KMS-11 (cell line): Measurements from ENCODE around the gene GLI3.

Experiments
- H2AFZ ChIP-seq: fragments of 200-600 bp; sonication (generic); 2 replicates; pipeline ENCODE4 v1.6.1; 2016; ENCODE audit warnings: antibody characterized with exemption, mixed run types, low read depth
- H3K27ac ChIP-seq: fragments of 200-600 bp; sonication (generic); 2 replicates; pipeline ENCODE4 v1.6.1; 2016; ENCODE audit warnings: mild to moderate bottlenecking, mixed run types
- H3K27me3 ChIP-seq: fragments of 200-600 bp; sonication (generic); 2 replicates; pipeline ENCODE4 v1.6.1; 2017; ENCODE audit warnings: mild to moderate bottlenecking, low read depth, mixed run types, moderate library complexity; ENCODE audit not compliant: insufficient read depth
- H3K36me3 ChIP-seq: fragments of 200-600 bp; sonication (generic); 2 replicates; pipeline ENCODE4 v1.6.1; 2017; ENCODE audit warnings: mild to moderate bottlenecking, mixed run types; ENCODE audit not compliant: insufficient read depth
- H3K4me1 ChIP-seq: fragments of 200-600 bp; sonication (generic); 2 replicates; pipeline ENCODE4 v1.6.1; 2016; ENCODE audit warnings: mild to moderate bottlenecking, low read depth, mixed run types; ENCODE audit not compliant: poor library complexity, severe bottlenecking
- H3K4me2 ChIP-seq: fragments of 200-600 bp; sonication (generic); 2 replicates; pipeline ENCODE4 v1.7.0; 2016; ENCODE audit warnings: mild to moderate bottlenecking, mixed run types
- H3K4me3 ChIP-seq: fragments of 200-600 bp; sonication (generic); IDR thresholded peaks from 2 replicates; pipeline ENCODE4 v1.6.1; 2017; ENCODE audit warnings: low read depth, low read length, mixed read lengths; ENCODE audit not compliant: insufficient read depth
- H3K79me2 ChIP-seq: fragments of 200-600 bp; sonication (generic); 2 replicates; pipeline ENCODE4 v1.6.1; 2016; ENCODE audit warnings: low read depth, mixed run types; ENCODE audit not compliant: insufficient read depth
- H3K9ac ChIP-seq: fragments of 200-600 bp; sonication (generic); 2 replicates; pipeline ENCODE4 v1.6.1; 2016; ENCODE audit warnings: mild to moderate bottlenecking, mixed run types
- H4K20me1 ChIP-seq: fragments of 200-600 bp; sonication (generic); 2 replicates; pipeline ENCODE4 v1.6.1; 2016; ENCODE audit warnings: mild to moderate bottlenecking, mixed run types; ENCODE audit not compliant: insufficient read depth
- TF ChIP-seq, protein P1 (sequence below): fragments of 200-600 bp; sonication (generic); conservative IDR thresholded peaks from 2 replicates; pipeline ENCODE4 v1.6.1; 2017; ENCODE audit warnings: low read depth, mild to moderate bottlenecking, antibody characterized with exemption, low read length, moderate library complexity, mixed read lengths

The GLI3 gene

DNA sequence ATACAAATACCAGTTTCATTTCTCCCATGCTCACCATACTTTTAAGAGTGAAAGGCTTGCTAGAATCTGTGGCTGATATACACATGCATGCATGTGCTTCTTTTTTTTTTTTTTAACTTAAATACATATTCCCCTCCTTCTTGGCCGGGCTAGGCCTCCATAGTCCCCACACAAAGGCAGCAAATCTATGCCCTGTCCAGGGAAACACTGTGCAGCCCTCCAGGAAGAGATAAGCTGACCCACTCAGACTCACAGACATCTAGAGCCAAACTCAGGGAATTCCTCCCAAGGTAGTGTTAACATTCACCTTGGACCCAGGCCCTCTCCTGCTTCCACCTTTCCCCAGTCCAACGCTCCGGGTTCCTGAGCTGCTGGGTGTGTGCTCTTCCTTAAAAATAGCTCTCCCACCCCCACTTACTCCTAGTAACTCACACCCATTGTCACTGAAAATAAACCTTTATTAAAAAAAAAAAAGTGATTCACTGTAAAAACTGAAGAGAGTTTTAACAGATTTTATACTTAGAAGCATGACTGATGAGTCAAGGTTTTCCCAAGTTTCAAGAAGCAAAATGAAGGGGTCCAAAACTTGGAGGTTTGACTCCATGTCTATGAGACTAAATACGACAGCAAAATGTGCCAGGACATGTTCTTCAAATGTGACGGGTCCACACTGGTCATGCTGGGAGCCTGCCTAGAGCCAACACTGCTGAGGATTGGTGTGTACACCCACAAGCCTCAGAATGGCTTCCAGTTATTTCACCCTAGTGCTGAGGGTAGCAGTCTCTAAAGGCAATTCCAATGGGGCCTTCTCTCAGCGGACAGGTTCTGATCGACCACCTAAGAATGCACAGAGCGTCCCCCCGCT is 159.5 kb downstream of the GLI3 start:
- Histone ChIP-seq H4K20me1 (no peaks in the 10 kb centered on the region), H3K4me2 (no peak overlapping the region), H2AFZ (no peak overlapping the region), H3K79me2 (no peaks in the 10 kb centered on the region), H3K4me1 (no peaks in the 10 kb centered on the region), H3K9ac (no peak overlapping the region), H3K36me3 (no peaks in the 10 kb centered on the region), H3K27ac (no peak overlapping the region), H3K4me3 (no peak overlapping the region), H3K27me3 (no peaks in the 10 kb centered on the region)
- TF ChIP-seq, protein P1, sequence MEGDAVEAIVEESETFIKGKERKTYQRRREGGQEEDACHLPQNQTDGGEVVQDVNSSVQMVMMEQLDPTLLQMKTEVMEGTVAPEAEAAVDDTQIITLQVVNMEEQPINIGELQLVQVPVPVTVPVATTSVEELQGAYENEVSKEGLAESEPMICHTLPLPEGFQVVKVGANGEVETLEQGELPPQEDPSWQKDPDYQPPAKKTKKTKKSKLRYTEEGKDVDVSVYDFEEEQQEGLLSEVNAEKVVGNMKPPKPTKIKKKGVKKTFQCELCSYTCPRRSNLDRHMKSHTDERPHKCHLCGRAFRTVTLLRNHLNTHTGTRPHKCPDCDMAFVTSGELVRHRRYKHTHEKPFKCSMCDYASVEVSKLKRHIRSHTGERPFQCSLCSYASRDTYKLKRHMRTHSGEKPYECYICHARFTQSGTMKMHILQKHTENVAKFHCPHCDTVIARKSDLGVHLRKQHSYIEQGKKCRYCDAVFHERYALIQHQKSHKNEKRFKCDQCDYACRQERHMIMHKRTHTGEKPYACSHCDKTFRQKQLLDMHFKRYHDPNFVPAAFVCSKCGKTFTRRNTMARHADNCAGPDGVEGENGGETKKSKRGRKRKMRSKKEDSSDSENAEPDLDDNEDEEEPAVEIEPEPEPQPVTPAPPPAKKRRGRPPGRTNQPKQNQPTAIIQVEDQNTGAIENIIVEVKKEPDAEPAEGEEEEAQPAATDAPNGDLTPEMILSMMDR, result no peak

DNA sequence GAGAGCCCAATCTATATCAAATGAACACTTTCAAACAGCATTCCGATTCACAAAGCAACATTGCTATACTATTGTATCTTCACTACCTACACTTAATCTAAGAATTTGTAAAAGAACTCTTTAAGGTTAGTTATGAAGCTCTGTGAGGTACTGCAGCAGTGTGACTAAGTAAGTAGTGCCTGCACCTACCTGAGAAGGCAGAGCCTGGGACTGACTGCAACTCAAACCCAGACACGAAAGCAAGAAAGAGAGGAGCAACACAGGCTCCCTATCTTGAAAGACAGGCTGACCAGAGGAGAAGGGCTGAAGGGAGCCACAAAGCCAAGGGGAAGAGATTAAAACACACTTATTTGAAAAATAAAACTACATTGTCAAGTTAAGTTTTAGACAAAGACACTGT is 160.1 kb downstream of the GLI3 start:
- Histone ChIP-seq H3K4me2 (no peak overlapping the region), H3K36me3 (no peaks in the 10 kb centered on the region), H4K20me1 (no peaks in the 10 kb centered on the region), H3K4me1 (no peaks in the 10 kb centered on the region), H3K27ac (no peak overlapping the region), H3K27me3 (no peaks in the 10 kb centered on the region), H3K79me2 (no peaks in the 10 kb centered on the region), H2AFZ (no peak overlapping the region), H3K9ac (no peak overlapping the region), H3K4me3 (no peak overlapping the region)
- TF ChIP-seq, protein P1, result no peak

DNA sequence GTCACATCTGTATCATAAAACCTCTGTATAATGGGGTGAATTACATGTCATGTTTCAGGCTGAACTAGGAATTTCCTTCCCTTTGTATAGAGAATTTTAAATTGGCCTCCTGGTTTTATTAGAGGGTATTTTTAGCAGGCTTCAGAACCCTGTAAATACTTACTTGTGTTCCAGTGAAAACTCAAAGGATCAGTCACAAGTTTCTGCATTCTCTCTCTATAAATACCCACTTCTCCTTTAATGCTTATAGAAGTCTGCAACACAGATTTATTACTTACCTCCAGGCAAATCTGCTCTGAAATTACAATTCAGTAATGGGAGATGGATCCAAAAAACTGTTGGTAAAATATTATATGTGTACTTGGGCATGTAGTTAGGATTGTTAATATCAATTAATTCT is 161.6 kb downstream of the GLI3 start:
- Histone ChIP-seq H3K27me3 (no peaks in the 10 kb centered on the region), H3K36me3 (no peaks in the 10 kb centered on the region), H2AFZ (no peak overlapping the region), H3K4me2 (no peak overlapping the region), H4K20me1 (no peaks in the 10 kb centered on the region), H3K4me1 (no peaks in the 10 kb centered on the region), H3K27ac (no peak overlapping the region), H3K4me3 (no peak overlapping the region), H3K9ac (no peak overlapping the region), H3K79me2 (no peaks in the 10 kb centered on the region)
- TF ChIP-seq, protein P1, result no peak

DNA sequence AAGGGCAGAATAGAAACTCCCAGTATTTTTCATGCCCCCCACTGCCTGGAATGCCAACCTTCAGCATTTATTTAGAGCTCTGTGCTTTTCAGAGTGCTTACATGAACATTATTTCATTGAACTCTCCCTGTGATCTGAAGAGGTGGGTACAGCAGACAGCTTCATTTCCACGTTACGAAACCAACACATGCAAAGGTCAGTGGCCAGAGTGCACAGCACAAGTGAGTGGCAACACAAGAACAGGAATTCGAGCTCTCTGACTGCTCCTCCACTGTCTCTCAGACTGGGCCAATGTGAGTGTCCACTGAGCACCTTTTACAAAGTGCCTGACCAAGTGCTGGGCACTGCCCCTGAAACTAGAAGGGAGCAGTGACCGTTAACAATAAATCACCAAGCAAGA is 162.9 kb downstream of the GLI3 start:
- no peak overlapping the region for H3K9ac ChIP-seq
- no peaks in the 10 kb centered on the region for H3K27me3 ChIP-seq
- no peaks in the 10 kb centered on the region for H3K4me1 ChIP-seq
- H3K27ac ChIP-seq, result no peak overlapping the region
- no peaks in the 10 kb centered on the region for H4K20me1 ChIP-seq
- no peak overlapping the region for H2AFZ ChIP-seq
- no peak overlapping the region for H3K4me2 ChIP-seq
- no peak overlapping the region for H3K4me3 ChIP-seq
- TF ChIP-seq, protein P1, result no peak
- H3K79me2 ChIP-seq, result no peaks in the 10 kb centered on the region
- no peaks in the 10 kb centered on the region for H3K36me3 ChIP-seq
